Activated CD4-positive, alpha-beta T cell treated with anti-CD3 and anti-CD28 coated beads, Interleukin-2, amount 50 U/mL, for 4 hours (primary cell): ENCODE results near the gene SLC35G2.
"Not testable (repeated sequence)": the region's sequence is repeated elsewhere in the genome, so short reads cannot be mapped to it uniquely, and the experiment has no call there.

Source experiments
- DNase-seq, 2 experiments: peaks; one replicate each; pipeline ENCODE4 v3.0.0-alpha.2; 2020

The SLC35G2 gene

GRCh38 chr3:136891934-136892855 lies 73.3 kb downstream of the SLC35G2 start:
- DNase-seq = no peak

DNA sequence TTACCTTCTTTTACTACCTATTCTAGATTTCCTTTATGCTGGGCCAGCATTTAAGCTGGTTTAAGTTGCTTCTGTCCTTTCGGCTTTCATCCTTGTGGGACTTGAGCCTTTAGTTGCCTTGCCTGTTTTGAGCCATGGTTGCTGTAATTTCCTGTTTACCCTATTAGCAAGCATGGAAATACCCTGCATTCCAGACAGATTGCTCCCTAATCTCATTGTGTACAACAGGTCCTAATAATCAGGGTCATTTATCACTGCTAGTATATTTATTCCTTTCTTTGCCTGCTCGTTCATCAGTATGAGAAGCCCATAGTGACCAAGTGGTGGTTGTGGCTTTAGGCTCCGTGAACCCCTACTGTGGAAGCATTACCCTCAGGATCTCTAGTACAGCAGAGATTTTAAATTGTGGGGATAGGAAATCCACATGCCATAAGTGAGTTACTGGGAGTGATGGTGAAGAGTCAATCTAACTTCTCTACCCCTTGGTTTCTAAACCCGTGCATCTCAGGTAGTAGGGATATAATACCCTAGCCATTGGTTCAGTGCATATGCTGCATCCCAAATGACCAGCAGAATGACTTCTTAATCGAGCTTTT lies 75.0 kb downstream of the SLC35G2 start:
- no peak for DNase-seq

DNA sequence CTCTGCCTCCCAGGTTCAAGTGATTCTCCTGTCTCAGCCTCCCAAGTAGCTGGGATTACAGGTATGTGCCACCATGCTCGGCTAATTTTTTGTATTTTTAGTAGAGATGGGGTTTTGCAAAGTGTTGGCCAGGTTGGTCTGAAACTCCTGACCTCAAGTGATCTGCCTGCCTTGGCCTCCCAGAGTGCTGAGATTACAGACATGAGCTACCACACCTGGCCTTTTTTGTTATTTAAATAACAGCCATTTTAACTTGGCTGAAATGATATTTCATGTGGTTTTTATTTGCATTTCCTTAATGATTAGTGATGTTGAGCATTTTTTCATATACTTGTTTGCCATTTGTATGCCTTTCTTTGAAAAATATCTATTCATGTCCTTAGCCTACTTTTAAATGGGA lies 78.2 kb downstream of the SLC35G2 start:
- not testable (repeated sequence) for DNase-seq

DNA sequence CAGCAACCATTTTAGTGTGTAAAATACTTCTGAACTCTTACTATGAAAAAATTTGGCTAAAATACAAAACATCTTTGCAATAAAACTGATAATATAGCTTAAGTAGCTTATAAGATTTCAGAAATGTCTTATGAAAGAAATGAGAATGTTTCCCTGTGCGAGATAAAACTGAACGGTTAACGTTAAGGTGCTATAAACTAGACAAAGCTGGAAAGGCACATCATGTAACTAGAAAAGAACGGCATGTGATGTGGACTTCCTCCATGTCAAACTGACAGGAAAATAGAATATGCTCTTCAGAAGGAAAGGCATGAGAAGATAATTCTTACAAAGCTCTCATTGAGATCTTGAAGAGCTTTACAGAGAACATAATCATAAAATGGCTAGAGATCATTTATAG lies 79.6 kb downstream of the SLC35G2 start:
- DNase-seq = no peak

GRCh38 chr3:136898954-136899353 lies 80.0 kb downstream of the SLC35G2 start:
- no peak for DNase-seq

DNA sequence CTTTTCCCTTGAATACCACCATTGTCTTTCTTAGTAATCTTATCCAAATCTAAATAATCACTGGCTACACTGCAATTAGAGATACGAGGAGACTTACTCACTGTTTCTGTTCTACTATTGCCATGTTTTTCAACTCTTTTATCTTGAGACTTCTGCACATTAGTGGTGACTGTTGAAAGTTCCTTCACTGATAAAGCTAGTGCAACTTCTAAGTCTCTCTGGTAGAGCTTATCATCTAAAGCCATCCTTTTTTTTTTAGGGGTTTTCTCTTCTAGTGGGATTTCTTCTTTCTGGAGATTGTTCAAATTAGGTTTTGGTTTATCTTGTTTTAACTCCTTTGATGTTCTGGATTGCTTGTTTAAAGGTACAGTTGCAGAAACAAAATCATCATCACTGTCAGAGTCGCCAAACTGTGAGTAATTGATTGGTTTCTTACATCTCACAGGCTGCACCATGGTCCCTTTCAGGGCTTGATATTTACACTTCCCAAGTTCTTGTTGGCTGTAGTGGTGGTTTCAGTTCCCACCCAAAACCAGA lies 80.8 kb downstream of the SLC35G2 start:
- DNase-seq = no peak

- not testable (repeated sequence) for DNase-seq
Measured at GRCh38 chr3:136900694-136901093, 81.8 kb downstream of the SLC35G2 start.

- DNase-seq = no peak
Measured at GRCh38 chr3:136901391-136901790, 82.5 kb downstream of the SLC35G2 start.

DNA sequence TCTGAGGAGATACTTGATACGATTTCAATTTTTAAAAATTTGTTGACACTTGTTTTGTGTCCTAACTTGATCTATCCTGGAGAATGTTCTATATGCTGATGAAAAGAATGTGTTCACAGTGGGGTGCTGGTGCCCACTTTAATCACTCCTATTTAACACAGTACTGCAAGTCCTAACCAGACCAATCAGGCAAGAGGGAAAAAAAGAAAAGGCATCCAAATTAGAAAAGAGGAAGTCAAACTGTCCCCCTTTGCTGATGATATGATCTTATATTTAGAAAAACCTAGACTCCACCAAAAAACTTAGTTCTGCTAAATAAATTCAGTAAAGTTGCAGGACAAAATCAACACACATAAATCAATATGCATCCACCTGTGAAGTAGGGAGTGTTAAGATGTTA lies 83.6 kb downstream of the SLC35G2 start:
- not testable (repeated sequence) for DNase-seq

DNA sequence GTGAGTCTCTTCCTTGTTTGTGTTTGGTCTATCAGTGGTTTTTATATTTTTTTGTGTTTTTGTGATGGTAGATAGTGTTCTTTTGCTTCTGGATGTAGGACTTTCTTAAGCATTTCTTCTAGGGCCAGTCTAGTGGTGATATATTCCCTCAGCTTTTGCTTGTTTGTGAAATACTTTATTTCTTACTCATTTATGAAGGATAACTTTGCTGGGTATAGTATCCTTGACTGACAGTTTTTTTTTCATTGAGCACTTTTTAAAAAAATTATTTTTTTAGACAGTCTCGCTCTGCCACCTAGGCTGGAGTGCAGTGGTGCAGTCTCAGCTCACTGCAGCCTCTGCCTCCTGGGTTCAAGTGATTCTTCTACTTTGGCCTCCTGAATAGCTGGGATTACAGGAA lies 85.0 kb downstream of the SLC35G2 start:
- DNase-seq = no peak

DNA sequence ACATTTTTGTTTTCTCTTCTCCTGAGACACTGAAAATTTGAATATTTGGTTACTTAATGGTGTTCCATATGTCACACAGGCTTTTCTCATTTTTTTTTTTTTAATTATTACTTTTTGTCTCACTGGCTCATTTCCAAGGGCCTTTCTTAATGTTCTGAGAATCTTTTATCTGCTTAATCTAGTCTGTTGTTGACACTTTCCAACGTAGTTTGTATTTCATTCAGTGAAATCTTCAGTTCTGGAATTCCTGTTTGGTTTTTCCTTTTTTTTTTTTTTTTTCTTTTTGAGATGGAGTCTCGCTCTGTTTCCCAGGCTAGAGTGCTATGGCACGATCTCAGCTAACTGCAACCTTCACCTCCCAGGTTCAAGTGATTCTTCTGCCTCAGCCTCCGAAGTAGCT lies 85.8 kb downstream of the SLC35G2 start:
- DNase-seq = no peak
